Urothelium cell line (cell line): ENCODE results near the gene NFAT5.
"Not testable (repeated sequence)": the region's sequence is repeated elsewhere in the genome, so short reads cannot be mapped to it uniquely, and the experiment has no call there.

ENCODE experiments used
- DNase-seq: peaks from one replicate; pipeline ENCODE4 v3.0.0; 2011; ENCODE audit warnings: low spot score, mixed read lengths
- FAIRE-seq: peaks from 2 replicates; lab custom pipeline; 2011; peaks lifted over from hg19 to GRCh38; lab: Jason Lieb, UNC

The NFAT5 gene, protein sequence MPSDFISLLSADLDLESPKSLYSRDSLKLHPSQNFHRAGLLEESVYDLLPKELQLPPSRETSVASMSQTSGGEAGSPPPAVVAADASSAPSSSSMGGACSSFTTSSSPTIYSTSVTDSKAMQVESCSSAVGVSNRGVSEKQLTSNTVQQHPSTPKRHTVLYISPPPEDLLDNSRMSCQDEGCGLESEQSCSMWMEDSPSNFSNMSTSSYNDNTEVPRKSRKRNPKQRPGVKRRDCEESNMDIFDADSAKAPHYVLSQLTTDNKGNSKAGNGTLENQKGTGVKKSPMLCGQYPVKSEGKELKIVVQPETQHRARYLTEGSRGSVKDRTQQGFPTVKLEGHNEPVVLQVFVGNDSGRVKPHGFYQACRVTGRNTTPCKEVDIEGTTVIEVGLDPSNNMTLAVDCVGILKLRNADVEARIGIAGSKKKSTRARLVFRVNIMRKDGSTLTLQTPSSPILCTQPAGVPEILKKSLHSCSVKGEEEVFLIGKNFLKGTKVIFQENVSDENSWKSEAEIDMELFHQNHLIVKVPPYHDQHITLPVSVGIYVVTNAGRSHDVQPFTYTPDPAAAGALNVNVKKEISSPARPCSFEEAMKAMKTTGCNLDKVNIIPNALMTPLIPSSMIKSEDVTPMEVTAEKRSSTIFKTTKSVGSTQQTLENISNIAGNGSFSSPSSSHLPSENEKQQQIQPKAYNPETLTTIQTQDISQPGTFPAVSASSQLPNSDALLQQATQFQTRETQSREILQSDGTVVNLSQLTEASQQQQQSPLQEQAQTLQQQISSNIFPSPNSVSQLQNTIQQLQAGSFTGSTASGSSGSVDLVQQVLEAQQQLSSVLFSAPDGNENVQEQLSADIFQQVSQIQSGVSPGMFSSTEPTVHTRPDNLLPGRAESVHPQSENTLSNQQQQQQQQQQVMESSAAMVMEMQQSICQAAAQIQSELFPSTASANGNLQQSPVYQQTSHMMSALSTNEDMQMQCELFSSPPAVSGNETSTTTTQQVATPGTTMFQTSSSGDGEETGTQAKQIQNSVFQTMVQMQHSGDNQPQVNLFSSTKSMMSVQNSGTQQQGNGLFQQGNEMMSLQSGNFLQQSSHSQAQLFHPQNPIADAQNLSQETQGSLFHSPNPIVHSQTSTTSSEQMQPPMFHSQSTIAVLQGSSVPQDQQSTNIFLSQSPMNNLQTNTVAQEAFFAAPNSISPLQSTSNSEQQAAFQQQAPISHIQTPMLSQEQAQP (N-terminal part only)

DNA sequence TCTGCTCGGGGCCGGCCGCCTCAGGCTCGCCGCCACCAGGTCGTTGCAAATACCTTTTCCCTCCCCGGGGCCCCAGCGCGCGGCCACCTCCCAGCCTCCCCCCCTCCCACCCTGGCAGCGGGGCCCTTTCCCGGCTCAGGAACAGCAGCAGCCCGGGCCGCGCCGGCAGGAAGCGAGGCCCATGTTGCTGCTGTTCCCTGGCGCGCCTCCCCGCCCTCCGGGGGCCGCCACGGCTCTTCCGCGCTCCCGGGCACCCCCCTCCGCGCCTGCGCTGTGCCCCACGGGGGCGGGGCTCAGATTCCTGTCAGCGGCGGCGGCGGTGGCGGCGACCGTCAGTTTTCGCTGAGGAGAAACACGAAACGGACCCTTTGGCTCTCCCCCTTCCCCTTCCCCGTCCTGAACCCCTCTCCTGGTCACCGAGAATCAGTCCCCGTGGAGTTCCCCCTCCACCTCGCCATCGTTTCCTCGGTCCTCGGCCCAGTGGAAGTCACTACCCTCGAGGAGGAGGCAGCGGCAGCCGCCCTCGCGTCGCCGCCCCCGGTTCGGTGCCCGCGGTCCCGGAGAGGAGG, at the start of gene NFAT5:
TSS of gene NFAT5 (plus strand) at position 296 of the 569 bp plus-strand sequence. CDS start 336 bp downstream, outside the sequence.
- FAIRE-seq (no peak), DNase-seq (peak; percentile 95)

DNA sequence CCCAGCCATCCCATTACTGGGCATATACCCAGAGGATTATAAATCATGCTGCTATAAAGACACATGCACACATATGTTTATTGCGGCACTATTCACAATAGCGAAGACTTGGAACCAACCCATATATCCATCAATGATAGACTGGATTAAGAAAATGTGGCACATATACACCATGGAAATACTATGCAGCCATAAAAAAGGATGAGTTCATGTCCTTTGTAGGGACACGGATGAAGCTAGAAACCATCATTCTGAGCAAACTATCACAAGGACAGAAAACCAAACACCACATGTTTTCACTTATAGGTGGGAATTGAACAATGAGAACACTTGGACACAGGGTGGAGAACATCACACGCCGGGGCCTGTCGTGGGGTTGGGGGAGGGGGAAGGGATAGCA, 47.9 kb upstream of the NFAT5 start:
- FAIRE-seq, result not testable (repeated sequence)

DNA sequence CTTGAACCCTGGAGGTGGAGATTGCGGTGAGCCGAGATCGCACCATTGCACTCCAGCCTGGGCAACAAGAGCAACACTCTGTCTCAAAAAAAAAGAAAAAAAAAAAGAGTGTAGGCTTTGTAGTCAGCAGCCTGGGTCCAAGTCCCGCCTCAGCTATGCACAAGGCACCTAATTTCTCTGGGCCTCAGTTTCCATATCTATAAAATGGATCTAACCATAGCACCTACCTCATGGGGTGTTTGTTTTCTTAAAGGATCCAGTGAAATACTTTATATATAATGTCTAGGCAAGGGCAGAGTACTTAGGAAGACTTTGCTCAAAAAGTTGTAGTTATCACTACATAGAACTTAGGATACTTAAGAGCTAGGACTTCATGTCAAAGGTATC, 45.4 kb upstream of the NFAT5 start:
- DNase-seq, result no peak
- FAIRE-seq, result no peak

More for the DNA sequence above, 47.9 kb upstream of the NFAT5 start:
- DNase-seq, result not testable (repeated sequence)

DNA sequence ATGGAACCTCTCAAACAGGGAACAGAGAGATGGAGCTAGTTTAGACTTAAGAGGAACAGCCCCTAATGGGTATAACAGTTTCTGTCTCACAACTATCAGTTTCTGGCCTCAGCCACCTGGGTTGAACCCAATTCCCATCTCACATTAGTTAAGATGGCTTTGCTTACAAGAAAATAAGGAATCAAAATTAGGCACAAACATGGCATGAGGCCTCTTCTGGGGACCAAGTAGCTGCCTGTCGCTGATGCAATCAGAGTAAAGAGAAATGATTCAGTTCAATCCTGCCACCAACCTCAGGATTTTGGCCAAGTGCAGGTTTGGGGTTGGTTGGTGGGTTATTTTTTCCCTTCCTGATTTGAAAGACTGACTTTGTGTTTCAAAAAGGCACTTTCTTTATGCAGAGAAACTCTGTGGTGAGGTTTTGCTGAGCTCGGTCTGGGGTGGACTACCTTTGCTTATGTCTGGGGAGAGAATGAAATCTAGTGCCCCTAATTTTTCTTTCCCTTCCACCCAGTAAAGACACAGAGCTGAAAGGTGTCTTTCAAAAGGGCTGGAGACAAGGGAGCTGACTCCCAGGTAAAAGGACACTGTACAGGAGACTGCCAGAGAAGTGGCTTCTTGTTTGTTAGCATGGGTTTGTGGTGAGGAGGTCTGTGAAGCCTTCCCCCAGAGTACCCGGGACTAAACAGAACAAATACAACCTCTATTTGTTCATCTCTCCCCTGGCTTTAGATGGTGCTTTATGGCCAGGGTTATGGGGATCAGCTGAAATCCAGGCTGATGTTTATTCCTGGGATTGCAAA, 44.8 kb upstream of the NFAT5 start:
- FAIRE-seq, result no peak
- DNase-seq, result no peak

DNA sequence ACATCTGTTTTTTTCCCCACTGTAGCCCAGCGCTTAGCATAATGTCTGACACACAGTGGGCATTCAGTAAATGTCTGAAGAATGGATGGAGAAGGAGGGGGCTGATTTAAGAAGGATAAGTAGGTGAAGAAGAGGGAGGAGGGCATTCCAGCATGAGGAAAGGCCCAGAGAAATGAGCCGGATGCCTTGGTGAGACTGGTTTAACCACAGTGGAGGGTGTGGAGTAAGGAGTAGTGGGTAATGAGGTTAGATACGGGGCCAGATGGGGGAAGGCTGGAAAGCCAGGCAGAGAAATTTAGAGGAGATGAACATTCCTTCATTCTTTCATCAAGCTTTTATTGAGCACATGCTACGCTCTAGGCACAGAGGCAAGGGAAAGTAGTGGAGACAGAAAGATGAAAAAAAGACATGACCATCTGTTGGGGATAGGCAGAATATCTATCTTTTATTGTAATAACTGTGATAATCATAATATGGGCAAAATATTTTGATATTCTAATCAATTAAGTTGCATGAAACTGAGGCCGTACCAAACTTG, 43.7 kb upstream of the NFAT5 start:
- no peak for DNase-seq
- no peak for FAIRE-seq

DNA sequence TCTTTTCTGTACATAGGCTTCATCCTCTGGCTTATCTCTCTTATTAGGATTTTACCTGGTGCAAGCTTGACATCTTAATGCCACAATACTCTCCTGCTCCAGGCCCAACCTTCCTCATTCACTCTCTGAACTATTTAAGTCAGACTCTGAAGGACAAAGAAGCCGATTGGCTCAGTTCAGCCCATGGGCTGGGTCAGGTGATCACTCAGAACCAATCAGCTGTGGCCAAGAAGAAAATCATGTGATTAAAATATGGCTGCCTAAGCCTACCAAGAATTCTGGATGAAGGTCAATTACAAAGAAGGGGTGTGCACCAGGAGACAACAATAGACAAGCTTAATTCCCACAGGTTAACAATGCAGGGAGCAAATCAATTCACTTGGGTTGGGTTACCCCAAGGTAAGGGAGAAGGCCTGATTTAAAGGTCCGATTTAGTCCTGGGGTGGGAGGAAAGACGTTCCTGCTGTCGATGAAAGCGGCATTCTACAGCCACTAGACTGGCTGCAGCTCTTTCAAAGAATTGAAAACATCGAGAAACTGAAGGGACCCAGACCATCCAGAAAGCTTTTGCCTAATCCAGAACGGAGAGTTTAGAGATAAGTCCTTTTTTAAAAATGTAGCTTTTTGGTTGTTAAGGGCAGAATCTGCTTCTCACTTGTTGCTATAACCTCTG, 42.9 kb upstream of the NFAT5 start:
- DNase-seq (no peak), FAIRE-seq (no peak)

DNA sequence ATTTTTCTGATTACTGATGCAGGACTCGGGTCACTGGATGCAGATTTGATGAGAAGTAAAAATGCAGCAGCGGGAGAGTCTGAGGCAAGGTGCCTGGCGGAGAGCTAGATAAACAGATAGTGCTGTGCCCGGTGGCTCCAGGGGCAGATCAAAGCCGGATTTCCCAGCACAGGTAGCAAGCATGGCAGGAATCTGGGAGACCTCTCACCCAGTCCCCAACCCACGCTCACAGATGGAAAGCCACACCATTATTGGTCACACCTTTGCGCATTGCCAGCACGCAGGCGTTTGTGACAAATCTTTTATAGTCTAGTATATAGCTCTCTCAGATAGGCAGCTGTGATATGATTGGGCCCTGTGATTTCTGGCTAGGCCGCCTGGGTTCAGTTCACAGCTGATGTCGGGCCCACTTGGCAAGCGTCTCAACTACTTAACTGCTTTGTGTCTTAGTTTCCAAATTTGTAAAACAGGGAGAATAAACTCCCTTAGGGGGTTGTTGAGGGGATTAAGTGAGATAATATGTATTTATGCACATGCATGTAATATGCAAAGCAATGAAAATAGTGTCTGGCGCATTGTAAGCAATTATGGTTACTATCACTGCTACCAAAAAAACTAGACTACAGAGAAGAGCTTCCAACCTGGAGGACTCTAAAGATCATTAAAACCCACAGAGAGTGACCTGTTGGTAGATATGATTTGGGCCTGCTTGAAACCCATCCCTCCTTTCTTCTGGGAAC, 42.0 kb upstream of the NFAT5 start:
- no peak for FAIRE-seq
- DNase-seq, result no peak

DNA sequence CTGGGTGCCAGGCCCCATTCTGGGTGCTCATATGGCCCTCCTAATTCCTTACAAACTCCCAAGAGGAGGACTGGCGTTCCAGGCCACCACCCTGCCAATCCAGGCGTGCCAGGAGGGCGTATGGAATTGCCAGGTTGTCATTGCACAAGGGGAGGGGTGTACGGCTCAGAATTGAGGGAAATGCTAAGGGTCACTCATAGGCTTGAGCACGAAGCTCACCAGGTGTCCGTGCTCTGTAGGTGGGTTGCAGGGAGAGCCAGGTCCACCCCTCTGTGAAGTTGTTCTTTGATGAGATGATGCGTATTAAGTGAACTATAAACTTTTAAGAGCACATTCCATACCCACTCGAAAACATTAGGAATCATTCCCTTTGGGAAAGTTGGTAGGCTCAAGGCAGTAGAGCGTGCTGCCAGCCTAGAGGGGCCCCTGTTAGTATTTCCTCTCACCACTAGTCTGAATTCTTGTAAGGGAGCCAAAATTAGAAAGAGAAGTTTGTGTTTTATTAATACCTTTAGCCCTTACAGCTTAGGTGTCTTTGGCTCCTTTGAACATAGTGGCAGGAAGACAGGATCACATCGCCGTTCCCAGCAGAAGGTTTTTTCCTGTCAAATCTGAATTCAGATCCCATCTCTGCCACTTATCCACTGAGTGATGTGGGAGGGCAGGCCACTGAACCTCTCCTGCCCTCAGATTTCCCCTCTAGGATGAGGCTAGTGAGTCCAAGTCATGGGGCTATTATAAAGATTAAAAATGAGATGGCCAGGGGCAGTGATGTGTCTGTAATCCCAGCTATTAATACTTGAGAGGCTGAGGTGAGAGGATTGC, 38.7 kb upstream of the NFAT5 start:
- no peak for DNase-seq

DNA sequence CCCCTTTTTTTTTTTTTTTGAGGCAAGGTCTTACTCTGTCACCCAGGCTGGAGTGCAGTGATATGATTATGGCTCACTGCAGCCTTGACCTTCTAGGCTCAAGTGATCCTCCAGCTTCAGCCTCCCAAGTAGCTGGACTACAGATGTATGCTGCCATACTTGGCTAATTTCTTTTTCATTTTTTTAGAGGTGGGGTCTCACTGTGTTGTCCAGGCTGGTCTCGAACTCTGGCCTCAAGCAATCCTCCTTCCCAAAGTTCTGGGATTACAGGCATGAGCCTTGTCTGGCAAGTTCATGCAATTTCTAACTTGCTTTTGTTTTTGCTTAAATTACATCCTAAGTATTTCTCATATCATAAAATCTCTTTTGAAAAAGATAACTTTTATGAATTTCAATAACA, 33.8 kb upstream of the NFAT5 start:
- DNase-seq, result no peak
- FAIRE-seq, result no peak

More for the DNA sequence above, 38.7 kb upstream of the NFAT5 start:
- no peak for FAIRE-seq

DNA sequence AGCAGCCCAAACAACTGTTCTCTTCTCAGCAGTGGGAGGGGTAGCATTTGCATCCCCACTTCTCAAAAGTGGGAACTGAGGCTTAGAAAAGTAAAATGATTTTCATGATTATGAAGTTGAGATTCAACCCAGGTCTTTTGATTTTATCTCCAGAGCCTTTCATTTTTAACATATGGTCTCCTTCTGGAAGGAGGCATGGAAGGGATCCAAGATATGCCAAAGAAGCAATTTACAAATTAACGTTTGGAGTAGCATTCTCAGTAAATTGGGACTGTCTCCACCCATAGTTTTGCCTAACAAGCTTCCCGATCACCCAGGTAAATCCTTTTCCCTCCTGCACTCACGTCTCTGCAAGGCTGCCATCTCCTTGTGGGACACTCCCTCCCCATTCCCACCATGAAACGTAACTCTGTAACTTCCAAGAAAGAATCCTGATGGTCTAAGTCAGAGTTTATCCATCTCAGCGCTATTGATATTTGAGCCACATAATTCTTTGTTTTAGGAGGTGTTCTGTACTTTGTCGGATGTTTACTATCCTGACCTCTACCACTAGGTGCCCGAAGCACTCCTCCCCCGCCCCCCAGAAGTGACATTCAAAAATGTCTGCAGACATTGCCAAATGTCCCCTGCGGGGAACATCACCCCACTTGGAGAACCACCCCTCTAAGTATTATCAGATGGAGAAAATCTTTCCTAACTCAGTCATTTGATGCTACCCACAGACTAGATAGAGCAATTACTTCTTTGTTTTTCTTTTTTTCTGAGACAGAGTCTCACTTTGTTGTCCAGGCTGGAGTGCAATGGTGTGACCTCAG, 32.9 kb upstream of the NFAT5 start:
- FAIRE-seq, result no peak

DNA sequence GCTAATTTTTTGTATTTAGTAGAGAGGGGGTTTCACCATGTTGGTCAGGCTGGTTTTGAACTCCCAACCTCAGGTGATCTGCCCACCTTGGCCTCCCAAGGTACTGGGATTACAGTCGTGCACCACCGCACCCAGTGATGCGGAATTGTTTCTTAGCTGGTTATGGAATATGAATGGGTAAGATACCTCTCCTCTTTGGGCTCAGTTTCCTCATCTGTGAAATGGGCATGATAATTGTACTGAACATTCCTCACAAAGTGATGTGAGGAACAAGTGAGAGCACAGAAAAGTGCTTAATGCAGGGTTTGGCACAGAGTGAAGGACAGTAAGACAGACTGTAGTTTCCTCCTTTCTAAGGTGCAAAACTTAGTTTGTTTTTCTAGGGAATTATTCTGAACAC, 31.0 kb upstream of the NFAT5 start:
- FAIRE-seq (no peak), DNase-seq (no peak)

More for the DNA sequence above, 32.9 kb upstream of the NFAT5 start:
- no peak for DNase-seq

DNA sequence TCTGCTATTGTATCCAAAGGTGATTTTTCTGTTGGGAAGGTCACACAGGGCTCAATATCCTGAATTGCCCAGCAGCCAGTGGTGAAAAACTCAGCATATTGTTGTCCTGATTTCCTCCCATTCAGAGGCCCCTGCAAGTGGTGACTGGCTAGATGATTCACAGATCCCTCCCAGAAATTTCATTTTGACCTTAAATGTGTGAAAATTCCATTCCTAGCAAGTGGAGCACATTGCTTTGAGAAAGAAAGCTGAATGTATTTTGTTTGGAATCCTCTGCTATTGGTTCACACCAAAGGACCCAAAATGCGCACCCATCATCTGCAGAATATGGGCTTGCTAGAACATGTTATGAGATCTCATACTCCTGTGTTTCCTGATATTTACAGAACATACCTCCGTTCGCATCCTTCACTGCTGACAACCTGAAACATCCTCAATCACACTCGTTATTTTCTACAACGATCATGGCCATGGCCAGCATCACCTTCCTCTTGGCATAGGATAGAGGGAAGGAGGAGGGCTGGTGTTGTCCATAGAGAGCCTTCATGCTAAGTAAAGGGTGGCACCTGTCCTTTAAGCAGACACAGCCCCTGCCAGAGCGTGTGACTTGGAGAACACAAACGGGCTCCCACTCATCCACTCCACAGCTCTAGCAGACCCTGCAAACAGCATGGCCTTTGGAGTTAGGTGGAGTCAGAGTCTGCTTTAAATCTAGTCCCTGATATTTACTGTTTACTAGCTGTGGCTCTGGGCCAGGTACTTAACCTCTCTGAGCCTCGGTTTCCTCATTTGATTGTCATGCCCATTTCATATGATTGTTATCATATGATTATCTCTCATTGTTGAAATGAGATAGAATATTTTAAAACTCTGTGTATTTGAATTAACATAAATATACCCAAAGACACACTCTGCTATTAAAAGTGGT, 30.4 kb upstream of the NFAT5 start:
- no peak for FAIRE-seq
- DNase-seq, result no peak

DNA sequence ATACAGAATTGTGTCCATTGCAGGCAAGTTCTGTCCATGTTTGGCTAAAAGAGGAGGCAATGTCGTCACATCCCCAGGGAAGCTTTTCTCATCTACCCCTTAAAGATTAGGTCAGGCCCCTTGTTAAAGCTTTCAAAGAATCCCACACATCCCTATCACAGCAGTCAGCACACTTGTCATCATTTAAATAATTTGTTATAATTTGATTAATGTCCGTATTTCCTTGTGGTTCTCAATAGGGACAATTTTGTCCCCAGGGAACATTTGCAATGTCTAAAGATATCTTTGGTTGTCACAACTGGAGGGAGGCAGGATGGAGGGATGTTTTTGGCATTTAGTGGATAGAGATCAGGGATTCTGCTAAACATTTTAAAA, 28.1 kb upstream of the NFAT5 start:
- DNase-seq, result no peak
- no peak for FAIRE-seq

DNA sequence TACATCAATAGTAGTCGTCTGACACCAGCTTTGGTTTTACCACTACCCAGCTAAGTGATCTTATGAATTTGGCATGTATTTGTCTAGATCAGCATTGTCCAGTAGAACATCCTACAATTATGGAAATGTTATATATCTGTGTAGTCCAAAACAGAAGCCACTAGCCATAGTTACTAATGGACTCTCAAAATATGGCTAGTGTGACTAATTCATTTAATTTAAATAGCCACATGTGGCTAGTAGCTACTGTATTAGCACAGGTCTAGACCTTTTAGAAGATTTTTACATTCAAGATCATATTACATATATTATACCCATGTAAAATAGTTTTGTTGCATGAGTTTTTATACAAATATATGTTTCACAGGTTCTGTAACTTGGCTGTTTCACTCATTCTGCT, 27.0 kb upstream of the NFAT5 start:
- FAIRE-seq (no peak), DNase-seq (no peak)

DNA sequence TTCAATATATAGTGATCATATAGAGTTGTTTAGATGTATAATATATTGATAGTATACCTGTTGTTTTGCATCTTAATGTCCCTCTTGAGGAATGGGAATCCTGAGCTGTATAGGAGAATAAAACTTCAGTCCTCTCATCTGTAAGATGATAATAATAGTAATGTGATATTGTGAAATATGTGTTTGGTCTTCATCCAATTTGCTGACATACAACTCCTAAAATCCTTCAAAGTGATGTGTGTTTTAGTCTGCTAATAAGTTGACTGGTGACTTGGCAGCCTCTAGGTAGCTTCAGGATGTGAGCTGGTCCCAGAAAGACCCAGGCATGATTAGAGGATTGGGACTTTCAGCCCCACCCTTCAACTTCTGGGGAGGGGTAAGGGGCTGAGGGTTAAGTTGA, 22.8 kb upstream of the NFAT5 start:
- no peak for FAIRE-seq
- no peak for DNase-seq

DNA sequence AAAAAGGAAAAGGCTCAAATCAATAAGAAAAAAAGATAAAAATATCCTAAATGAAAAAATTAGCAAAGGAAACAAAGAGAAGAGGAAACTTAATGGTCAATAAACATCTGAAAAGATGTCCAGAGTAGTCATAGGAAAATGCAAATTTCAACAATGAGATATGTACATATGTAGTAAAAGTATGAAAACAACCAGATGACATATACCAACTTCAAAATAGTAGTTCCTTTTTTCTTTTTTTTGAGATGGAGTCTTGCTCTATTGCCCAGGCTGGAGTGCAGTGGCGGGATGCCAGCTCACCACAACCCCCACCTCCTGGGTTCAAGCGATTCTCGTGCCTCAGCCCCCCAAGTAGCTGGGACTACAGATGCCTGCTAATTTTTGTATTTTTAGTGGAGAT, 21.7 kb upstream of the NFAT5 start:
- FAIRE-seq, result no peak
- DNase-seq, result no peak
